ENCODE data around the gene BTN2A1.
A peak's percentile ranks its signal among the peaks of the same experiment; 100 is the strongest.
"Not testable (repeated sequence)": the region's sequence is repeated elsewhere in the genome, so short reads cannot be mapped to it uniquely, and the experiment has no call there.

BTN2A1 gene

DNA sequence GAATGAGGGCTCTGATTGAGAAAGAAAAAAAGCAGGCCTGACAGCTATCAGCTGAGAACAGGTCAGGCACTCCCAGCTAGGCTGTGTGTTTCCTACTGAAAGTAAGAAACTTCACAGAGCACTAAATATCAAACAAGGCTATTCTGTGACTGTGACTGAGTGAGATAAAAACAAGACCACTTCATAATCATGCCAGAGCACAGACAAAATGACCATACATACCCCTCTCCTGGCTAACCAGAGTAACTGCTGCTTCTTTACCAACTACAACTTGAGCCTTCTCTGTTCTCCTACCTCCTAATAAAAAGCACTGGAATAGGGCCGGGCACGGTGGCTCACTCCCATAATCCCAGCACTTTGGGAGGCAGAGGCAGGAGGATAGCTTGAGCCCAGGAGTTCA lies 35.5 kb downstream of the BTN2A1 start:
- DNase-seq (ENCODE audit: low read depth in 2 of 2): no peak

DNA sequence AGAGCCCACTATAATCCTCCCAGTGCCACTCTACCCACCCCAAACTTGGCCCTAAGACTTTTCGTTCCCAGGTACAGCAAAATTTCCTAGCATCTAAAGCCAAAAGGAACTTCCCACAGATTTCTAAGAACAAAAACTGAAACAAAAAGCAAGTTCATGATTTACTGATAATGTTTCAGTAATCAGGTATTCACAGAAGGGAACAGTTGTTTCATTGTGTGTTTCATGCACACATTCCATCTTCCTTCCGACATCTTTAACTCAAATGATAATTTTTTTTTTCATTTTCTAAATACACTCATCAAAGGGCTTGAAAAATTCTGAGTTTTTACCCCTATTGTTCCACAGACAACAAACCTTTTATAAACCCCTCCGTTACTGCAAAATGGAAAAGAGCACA lies 36.4 kb downstream of the BTN2A1 start:
- no peak for DNase-seq (ENCODE audit: low read depth in 2 of 2)

DNA sequence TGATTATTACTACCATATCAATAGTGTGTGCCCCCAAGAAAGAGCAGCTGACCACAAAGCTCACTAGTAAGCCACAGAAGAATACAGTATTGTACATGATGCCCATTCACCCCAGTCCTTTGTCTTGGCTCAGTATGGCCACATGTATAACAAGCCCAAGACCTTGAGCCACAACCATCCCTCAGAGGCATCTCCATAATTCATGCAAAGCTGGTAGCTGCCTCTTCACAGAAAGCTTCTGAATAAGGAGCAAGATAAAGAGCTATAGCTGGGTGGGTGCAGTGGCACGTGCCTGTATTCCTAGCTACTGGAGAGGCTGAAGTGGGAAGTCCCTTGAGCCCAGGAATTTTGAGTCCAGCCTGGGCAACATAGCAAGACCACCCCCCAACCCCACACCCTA lies 37.5 kb downstream of the BTN2A1 start:
- DNase-seq (ENCODE audit: low read depth in 2 of 2): no peak

DNA sequence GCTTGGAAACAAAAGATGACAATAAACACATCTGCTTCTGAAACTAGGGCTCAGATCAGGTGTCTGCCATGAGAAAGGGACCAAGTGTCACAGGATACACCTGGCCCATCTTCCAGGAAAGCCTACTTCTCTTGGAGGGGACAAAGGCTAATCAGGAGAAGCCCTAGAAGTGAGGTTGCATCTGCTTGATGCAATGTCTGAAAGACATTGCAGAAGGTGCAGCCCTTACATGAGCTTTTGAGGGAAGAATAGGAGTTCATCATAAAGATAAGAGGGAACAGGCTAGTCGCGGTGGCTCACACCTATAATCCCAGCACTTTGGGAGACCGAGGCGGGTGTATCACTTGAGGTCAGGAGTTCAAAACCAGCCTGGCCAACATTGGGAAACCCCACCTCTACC lies 39.9 kb downstream of the BTN2A1 start:
- DNase-seq (ENCODE audit: low read depth in 2 of 2): no peak

DNA sequence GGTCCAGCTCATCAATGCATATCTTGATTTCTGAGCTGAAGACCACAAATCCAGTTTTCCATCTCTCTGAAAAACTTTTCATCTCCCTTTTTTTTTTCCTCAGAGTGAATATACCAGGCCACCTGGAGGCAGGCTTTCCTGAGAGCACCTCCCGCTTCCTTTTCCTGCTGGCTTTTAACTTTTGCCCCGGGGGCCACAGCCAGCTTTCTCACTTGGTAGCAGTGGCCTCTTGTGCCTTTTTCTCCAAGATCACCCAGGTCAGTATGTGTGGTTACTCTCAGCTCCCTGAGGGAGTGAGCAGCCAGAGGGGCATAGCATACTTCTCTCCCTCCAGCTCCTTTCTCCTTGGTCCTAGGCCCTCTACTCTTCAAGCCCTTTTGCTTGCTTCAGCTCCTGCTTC lies 42.3 kb downstream of the BTN2A1 start, which contains the start of gene BTN1A1:
Gene BTN1A1 (plus strand): TSS at position 202 of the 400 bp plus-strand sequence. CDS start 984 bp downstream, outside the sequence.
- DNase-seq (ENCODE audit: low read depth in 2 of 2): no peak

DNA sequence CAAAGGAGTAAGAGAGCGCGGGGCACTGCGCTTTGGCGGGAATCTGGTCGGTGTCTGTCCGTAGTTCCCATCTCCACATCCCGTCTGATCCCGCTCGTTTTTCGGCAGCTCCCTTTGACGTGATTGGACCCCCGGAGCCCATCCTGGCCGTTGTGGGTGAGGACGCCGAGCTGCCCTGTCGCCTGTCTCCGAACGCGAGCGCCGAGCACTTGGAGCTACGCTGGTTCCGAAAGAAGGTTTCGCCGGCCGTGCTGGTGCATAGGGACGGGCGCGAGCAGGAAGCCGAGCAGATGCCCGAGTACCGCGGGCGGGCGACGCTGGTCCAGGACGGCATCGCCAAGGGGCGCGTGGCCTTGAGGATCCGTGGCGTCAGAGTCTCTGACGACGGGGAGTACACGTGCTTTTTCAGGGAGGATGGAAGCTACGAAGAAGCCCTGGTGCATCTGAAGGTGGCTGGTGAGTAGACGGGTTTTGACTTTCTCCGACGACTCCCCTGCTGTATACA lies 43.8 kb downstream of the BTN2A1 start:
- peak; percentile 16 to 17 for DNase-seq (ENCODE audit: low read depth in 2 of 2)

DNA sequence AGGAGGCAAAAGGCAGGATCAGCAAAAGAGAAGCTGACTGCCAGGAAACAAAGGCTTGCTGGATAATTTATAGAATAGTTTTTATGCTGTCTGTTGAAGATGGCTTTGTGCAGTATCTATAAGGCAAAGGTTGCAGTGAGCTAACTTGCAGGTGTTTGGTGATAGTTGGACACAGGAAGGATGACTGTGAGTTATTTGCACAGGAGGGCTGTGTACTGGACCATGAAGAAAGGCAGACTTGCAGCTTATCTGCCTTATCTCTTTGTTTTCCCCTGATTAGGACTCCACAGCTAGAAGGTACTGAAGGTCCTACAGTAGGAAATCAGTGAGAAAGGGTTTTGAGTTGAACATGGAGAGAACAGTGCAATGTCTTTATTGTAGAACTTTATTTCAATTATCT lies 44.4 kb downstream of the BTN2A1 start:
- DNase-seq (ENCODE audit: low read depth in 2 of 2): no peak

DNA sequence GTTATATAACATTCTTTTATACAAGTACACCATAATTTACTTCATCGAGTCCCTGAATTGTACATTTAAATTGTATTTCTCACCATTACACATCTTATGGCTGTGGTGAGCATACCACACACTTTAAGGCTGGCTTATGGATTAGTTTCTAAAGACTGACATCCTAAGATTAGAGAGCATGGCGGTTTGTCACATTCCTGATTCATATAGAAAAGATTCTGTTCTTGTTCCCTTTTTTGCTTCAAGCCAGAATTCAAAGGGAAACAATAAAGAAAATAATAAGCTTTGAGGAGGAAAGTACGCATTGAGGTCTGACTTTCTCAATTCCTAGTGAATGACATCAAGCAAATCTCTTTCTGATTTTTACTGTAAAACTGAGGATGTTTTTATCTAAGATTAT lies 44.9 kb downstream of the BTN2A1 start:
- DNase-seq (ENCODE audit: low read depth in 2 of 2): no peak

DNA sequence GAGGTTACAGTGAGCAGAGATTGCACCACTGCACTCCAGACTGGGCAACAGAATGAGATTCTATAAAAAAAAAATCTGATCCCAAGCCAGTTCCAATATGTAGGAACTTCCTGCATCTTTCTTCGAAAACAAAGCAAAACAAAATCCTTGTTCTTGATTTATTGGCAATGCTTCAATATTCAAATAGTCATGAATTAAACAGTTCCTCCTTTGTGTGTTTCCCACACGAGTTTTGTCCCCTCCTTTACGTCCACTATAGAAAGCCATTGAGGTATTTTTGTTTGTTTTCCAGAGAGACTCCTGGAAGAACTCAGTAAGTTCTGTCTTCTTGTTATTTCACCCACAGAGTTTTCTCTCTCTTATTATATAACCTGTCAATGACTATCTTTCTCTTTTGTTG lies 49.9 kb downstream of the BTN2A1 start:
- no peak for DNase-seq (ENCODE audit: low read depth in 2 of 2)

DNA sequence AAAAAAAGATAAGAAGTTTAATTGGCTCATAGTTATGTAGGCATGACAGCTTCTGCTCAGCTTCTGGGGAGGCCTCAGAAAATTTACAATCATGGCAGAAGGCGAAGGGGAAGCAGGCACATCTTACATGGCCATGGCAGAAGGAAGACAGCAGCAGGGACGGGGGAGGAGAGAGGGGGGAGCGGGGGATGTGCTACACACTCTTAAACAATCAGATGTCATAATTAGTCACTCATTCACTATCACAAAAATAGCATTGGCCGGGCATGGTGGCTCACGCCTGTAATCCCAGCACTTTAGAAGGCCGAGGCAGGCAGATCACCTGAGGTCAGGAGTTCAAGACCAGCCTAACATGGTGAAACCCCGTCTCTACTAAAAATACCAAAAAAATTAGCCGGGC lies 53.3 kb downstream of the BTN2A1 start:
- not testable (repeated sequence) for DNase-seq (ENCODE audit: low read depth in 2 of 2)

DNA sequence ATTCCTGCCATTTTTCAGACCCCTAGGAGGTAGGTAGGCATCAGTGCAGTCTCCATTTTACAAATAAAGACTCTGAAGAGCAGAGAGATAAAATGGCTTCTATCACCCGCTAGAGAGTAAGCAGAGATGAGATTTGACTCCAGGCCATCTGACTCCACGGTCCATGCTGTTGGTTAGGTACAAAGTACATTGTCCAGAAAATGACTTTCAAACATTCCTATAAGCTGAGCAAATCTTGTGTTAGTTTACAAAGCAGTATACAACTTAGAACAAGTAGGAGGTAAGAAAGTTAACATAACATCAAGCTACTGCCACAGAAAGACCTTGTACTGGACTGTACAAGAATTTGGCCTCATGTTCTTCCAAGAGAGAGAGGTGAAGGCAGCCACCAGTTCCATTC lies 57.2 kb downstream of the BTN2A1 start:
- no peak for DNase-seq (ENCODE audit: low read depth in 2 of 2)

DNA sequence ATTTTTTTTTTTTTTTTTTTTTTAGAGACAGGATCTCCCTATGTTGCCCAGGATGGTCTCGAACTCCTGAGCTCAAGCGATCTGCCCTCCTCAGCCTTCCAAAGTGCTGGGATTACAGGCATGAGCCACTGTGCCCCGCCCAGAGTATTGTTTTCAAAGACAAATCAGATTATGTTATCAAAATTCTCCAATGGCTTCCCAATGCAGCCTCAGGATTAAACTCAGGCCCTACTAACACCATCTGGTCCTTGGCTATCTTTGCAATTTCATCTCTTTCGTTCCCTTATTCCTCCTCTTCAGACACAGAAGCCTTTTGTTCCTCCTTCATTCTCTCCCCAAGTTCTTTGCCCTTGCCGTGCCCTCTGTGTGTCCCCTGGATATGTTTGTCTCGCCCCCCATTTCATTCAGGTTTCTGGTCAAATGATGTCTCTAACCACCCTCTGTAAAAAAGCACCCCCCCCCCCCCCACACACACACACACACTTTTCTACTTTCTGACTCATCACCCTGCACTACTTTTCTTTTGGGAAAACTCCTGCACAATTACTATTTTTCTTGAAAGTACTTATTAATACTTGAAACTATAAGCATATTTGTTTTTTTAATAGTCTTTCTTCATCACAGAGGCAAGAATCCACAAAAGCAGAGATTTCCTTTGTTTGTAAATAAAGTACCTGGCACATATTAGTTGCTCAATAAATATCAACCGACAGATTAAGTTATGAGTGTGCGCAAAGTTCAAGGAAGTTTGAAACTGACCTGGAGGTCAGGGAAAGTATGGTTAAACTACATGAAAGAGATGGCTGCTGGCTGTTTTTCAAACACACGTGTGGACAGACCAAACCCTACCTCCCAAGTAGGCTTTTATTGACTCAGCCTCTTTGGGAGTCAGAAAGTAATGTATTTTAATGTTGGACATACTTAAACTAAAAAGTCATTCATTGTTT lies 59.0 kb downstream of the BTN2A1 start:
- DNase-seq (ENCODE audit: low read depth in 2 of 2): no peak

Data from stimulated activated CD4-positive, alpha-beta T cell treated with anti-CD3 and anti-CD28 coated beads, Interleukin-4, amount 100 ng/mL, for 48 hours (primary cell).